Renal cortex interstitium (tissue), 11 donors: ENCODE results near the gene EIF2S1. TPM values are rescaled to one million over a fixed set of nuclear protein-coding genes. Genes with fewer than 3 reads are reported as not detected.
A peak's percentile ranks its signal among the peaks of the same experiment; 100 is the strongest.

ENCODE experiments used
- DNase-seq, 11 donors: peaks; one replicate each; pipeline ENCODE4 v3.0.0-alpha.2; 2013; ENCODE audit warnings: low read depth in 9 of 11, low spot score in 4 of 11; ENCODE audit errors: extremely low read depth in 1 of 11
- polyA plus RNA-seq, 3 donors: library from polyadenylated mRNA; unstranded; fragments of 120-200 nt; gene quantifications; one replicate each; pipeline ENCODE4 v1.2.1, GENCODE V29; 2013; ENCODE audit not compliant: insufficient read length in 3 of 3

The EIF2S1 gene
- polyA plus RNA-seq, 3 donors, result 91.8 to 115 (median 114) TPM

- DNase-seq, result no peak
Observed at GRCh38 chr14:67423424-67423823, 63.3 kb downstream of the EIF2S1 start.

GRCh38 chr14:67424539-67424938 is 64.4 kb downstream of the EIF2S1 start:
- DNase-seq, result no peak

- DNase-seq, result no peak
Observed at GRCh38 chr14:67425608-67426007, 65.5 kb downstream of the EIF2S1 start.

- DNase-seq, result no peak
Observed at GRCh38 chr14:67426161-67426560, 66.0 kb downstream of the EIF2S1 start.

GRCh38 chr14:67426983-67427606 is 67.0 kb downstream of the EIF2S1 start:
- DNase-seq, result peak; percentile 45 to 79 (median 68)

- no peak for DNase-seq
Observed at GRCh38 chr14:67428501-67429031, 68.4 kb downstream of the EIF2S1 start.

- no peak for DNase-seq
Observed at GRCh38 chr14:67429510-67430205, 69.5 kb downstream of the EIF2S1 start.

- DNase-seq, result peak in 1 of 11 donors; percentile 19
Observed at GRCh38 chr14:67432050-67432564, 72.0 kb downstream of the EIF2S1 start.

- DNase-seq, result no peak
Observed at GRCh38 chr14:67435603-67436002, 75.5 kb downstream of the EIF2S1 start.

Other genes with a start within 250 kb of the EIF2S1 start
- gene GARIN2, start 170.9 kb upstream of the EIF2S1 start, polyA plus RNA-seq, result 1 to 10 TPM in 1 of 3 donors, under 1 TPM in 2; 0.42 to 1.4 (median 0.80) TPM
- gene PALS1, start 118.9 kb upstream of the EIF2S1 start, polyA plus RNA-seq, result 100 to 1,000 TPM; 112 to 137 (median 127) TPM
- gene ATP6V1D, start 524 bp upstream of the EIF2S1 start, polyA plus RNA-seq, result 100 to 1,000 TPM; 130 to 148 (median 142) TPM
- gene PLEK2, start 51.8 kb downstream of the EIF2S1 start, polyA plus RNA-seq, result 1 to 10 TPM; 1.5 to 3.0 (median 1.7) TPM
- gene TMEM229B, start 128.4 kb downstream of the EIF2S1 start, polyA plus RNA-seq, result 1 to 10 TPM; 1.9 to 2.5 (median 2.2) TPM
- gene PLEKHH1, start 173.0 kb downstream of the EIF2S1 start, polyA plus RNA-seq, result 10 to 100 TPM; 43.9 to 75.3 (median 51.7) TPM
- 10 to 100 TPM; 38.2 to 42.9 (median 41.4) TPM for gene PIGH, start 239.9 kb downstream of the EIF2S1 start, polyA plus RNA-seq